GM18909 (cell line): ENCODE results near the gene ZNF554.
"Not testable (repeated sequence)": the region's sequence is repeated elsewhere in the genome, so short reads cannot be mapped to it uniquely, and the experiment has no call there.

Experiments
- ATAC-seq: cut with Tn5 transposase; IDR thresholded peaks from one replicate; pipeline ENCODE4 v1.9.1; 2021; ENCODE audit warnings: mild to moderate bottlenecking; ENCODE audit not compliant: unreplicated experiment, poor library complexity

The ZNF554 gene

DNA sequence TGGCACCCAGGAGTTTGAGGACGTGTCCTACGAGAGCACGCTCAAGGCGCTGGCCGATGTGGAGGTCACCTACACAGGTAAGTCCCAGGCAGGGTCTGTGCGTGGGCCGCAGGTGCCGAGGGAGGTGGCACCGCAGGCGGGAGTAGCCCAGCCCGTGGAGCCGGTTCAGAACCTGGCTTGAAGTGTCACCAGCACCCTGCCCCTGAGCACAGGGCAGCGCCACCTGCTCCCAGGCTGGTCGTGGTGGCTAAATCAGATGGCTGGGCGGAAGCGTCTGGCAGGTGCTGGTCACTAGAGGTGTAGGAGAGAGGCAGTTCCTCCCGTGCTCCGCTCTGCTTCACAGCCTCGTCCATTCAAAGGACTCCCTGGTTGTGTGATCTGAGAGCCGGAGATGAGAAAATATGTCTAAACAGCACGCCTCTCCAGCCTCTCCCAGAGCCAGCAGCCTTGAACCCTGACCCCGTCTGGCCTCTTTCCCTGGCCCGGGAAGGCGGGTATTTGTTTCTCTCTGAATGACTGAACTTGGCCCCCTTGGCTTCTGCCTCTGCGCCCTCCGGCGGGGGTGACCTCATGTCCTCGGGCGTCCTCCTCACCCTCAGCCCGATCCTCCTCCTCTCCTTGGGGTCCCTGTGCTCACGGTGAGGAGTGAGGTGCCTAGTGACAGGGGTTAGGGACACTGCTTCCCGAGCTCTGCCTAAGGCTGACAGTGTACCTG lies 29.0 kb upstream of the ZNF554 start:
- ATAC-seq, result no peak

DNA sequence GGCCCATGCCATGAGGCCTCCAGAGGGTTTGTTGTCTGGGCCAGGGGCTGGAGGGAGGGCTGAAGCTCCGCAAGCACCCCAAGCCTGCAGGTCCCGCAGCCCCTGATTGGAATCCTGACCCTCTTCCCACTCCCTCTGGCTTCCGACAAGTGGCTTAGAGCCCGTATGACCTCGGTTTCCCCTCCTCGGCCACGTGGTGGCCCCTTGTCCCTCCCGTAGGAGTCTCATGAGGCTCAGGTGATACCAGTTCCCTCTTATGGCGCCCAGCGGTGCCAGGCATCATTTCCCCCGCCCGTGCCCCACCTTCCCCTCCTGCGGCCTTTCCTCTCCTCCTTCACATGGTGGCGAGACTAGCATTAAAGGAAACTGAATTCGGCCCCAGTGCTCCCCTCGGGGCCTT lies 28.2 kb upstream of the ZNF554 start:
- ATAC-seq, result no peak

DNA sequence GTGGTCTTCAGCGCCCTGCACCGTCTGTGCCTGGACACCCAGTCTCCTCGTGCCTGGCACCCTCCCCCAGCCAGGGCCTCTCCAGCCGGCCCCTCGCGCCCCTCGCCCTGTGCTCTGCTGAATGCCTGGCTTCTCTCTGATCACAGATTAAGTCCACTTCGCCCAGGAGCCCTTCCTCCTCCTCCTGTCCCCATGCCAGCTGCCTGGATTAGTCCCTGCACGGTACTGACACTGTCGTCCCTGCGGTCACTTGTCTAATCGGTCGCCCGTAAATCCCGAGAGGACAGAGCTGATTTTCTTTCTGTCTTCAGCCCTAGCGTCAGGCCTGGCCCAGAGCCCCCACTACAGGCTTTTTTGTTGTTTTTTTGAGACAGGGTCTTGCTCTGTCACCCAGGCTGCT lies 27.8 kb upstream of the ZNF554 start:
- no peak for ATAC-seq

DNA sequence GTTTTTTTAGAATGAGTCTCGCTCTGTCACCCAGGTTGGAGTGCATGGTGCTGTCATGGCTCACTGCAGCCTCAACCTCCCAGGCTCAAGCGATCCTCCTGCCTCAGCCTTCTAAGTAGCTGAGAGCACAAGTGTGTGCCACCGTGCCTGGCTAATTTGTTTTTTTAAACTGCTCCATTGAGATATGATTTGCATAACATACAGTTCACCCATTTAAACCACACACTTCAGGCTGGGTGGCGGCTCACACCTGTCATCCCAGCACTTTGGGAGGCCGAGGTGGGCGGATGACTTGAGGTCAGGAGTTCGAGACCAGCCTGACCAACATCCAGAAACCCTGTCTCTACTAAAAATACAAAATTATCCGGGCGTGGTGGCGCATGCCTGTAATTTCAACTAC lies 27.0 kb upstream of the ZNF554 start:
- ATAC-seq, result not testable (repeated sequence)

DNA sequence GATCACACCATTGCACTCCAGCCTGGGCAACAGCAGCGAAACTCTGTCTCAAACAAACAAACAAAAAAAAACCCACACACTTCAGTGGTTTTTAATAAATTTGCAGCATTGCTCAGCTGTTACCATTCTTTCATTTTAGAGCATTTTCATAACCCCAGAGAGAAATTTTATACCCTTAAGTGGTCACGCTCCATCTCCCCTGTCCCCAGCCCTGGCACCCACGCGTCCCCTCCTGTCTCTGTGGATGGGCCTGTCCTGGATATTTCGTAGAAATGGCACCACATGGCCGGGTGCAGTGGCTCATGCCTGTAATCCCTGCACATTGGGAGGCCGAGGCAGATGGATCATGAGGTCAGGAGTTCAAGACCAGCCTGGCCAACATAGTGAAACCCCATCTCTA lies 26.5 kb upstream of the ZNF554 start:
- no peak for ATAC-seq

DNA sequence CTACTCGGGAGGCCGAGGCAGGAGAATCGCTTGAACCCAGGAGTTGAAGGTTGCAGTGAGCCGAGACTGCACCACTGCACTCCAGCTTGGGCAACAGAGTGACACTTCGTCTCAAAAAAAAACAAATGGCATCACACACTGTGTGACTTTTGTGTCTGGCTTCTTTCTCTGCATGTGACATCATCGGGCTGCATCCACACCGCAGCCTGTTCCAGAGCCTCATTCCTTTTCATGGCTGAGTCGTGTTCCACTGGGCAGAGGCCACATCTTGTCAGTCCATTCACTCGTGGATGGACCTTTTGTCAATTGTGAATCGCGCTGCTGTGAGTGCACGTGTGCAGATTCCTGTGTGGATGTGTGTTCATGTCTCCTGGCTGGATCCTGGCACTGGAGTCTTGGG lies 26.1 kb upstream of the ZNF554 start:
- no peak for ATAC-seq

DNA sequence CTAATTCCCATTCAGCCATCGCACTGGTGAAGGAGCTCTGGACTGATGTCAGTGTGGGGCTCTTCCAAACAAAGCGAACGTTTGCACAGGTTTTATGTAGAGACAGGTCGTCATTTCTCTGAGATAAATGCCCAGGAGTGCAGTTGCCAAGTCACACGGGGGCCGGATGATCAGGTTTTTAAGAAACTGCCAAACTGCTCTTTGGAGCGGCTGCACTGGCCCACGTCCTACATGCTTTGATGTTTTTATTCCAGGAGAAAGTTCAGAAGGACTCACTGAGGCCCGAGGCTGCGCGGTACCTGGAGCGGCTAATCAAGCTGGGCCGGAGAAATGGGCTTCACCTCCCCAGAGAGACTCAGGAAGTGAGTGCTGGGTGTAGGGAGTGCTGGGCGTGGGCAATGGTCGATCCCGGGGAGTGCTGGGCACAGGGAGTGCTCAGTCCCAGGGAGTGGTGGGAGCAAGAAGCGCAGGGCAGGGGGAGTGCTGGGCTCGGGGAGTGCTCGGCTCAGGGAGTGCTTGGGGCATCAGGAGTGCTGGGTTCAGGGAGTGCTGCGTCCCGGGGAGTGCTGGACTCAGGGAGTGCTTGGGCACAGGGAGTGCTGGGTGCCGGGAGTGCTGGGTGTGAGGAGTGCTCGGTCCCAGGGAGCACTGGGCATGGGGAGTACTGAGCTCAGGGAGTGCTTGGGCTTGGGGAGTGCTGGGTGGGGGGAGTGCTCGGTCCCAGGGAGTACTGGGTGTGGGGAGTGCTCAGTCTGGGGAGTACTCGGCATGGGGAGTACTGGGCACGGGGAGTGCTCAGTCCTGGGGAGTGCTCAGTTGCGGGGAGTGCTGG lies 23.6 kb upstream of the ZNF554 start:
- no peak for ATAC-seq

DNA sequence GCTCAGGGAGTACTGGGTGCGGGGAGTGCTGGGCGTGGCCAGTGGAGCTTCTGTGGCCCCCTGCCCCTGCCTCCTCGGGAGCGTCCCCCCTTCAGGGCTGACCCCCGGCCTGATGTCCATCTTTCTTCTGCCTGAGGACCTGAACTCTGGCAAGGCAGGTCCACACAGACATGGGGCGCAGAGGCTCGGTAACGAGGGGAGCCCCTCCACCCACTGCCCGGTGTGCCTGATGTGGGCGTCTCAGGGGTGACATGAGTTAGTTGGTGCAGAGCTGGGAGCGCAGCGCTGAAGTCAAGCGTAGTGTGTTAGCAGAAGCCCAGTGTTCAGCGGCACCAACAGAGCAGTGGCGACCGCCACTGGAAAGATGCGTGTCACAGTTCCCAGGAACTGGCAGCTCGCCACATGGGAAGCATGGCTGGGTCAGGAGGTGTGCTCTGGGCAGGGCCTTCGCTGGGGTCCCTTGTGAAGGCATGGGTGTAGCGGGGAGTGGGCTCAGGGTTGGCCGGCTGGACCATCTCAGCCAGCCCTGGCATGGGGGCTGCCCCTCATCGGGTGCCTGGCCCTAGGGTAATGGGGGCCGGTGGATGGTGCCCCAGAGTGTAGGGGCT lies 22.9 kb upstream of the ZNF554 start:
- ATAC-seq, result no peak

DNA sequence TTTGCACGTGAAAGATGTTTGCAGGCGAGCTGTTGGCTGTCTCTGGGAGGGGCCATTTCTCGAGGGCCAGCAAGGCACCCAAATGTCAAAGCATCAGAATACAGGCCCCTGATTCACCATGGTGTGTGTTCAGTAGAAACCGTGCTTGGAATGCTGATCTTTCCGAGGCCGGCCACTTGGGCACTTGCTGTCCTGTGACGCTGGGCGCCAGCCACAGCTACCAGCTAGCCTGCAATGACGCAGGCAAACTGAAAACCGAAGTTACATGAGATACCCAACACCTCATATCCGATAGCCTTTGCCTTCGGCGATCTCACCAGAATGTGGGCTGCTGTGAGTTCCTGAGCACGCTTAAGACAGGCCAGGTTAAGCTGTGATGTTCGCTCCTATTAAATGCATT lies 22.4 kb upstream of the ZNF554 start:
- ATAC-seq, result no peak

DNA sequence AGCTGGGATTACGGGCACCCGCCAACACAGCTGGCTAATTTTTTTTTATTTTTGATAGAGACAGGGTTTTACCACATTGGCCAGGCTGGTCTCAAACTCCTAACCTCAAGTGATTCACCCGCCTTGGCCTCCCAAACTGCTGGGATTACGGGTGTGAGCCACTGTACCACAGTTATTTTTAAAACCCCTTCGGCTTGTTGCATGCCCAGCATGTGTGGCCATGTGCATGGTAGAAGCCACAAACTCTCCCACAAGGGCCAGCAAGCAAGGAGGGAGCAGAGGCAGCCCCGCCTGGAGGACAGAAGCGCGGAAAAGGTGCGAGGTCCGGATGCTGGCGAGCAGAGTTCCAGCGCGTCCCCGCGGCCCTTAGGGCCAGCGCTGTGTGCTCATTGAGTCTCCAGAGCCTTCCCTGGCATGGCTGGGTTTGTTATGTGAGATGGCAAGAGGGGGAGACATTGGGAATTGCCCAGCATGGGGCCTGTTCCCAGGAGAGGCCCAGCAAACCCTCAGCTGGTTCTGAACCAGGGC lies 21.4 kb upstream of the ZNF554 start:
- ATAC-seq, result no peak

DNA sequence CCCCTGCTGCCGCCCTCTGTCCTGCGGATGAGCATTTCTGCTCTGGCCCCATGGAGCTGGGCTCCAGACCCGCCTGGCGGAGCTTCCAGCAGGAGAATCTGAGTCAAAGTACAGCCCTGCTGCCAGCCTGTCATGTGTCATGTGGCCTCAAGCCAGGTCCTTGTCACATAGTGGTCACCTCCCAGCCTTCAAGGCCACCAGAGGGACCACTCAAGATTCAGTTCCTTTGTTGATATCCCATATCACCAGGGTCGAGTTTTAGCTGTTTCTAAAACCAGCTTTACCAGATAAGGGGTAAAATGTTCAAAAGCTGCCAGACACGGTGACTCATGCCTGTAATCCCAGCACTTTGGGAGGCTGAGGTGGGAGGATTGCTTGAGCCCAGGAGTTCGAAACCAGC lies 20.9 kb upstream of the ZNF554 start:
- no peak for ATAC-seq

DNA sequence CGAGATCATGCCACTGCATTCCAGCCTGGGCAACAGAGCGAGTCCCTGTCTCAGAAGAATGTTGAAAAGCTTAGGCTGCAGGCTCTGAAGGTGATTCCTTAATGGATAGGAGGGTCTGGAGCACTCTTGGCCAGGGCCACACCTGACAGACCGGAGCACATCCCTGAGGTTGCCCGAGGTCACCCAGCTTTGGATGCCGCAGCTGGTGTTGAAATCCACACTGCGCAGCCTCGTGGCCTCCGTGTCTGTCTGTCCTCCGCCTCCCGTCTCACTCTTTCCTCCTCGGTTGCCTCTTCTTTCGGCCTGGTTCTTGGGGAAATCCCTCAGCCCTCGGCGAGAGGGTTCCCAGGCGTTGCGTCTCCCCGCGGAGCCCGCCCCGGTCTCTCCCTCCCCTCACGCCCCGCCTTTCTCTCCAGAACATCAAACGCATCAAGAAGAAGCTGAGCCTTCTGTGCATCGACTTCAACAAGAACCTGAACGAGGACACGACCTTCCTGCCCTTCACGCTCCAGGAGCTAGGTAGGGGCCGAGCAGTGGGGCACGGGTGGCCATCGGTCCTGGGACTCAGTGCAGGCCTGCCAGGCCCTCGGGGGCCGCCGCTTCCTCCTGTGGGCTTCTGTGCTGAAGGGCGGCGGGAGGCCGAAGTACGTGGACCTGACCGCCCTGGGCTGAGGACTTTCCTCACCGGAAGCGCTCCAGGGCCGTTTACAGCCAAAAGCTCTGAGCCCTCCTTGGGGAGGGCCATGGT lies 20.2 kb upstream of the ZNF554 start:
- no peak for ATAC-seq

DNA sequence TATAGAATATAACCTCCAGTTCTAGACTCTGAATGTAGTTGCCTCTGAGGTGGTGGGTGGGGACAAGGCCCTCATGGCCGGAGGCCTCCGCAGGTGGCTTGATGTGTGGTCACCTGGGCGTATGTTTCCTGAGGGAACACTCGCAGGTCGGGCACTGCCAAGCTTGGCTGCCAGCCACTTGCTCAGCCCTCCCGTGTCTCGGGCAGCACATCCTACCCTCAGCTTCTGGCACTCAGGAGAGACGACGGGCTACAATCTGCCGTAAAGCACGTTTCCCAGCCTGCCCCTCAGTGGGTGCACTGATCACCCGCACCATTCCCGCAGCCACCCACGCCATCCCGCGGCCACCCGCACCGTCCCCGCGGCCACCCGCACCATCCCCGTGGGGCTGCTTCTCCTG lies 19.2 kb upstream of the ZNF554 start:
- ATAC-seq, result no peak

DNA sequence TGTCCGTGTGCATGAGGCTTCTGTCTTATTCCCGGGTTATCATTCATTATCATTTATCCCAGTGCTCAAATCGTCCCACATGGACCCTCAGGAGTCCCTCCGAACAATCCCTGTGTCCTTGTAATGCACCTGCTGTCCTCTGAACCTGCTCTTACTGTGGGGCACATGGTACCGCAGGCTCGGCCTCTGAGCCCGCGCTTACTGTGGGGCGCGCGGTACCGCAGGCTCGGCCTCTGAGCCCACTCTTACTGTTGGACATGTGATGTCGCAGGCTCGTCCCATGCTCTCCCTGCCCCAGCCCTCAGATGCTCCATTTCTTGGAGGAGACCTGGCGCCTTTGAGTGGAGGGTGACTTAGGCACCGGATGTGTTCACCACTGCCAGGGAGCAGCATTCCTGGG lies 16.8 kb upstream of the ZNF554 start:
- ATAC-seq, result no peak

DNA sequence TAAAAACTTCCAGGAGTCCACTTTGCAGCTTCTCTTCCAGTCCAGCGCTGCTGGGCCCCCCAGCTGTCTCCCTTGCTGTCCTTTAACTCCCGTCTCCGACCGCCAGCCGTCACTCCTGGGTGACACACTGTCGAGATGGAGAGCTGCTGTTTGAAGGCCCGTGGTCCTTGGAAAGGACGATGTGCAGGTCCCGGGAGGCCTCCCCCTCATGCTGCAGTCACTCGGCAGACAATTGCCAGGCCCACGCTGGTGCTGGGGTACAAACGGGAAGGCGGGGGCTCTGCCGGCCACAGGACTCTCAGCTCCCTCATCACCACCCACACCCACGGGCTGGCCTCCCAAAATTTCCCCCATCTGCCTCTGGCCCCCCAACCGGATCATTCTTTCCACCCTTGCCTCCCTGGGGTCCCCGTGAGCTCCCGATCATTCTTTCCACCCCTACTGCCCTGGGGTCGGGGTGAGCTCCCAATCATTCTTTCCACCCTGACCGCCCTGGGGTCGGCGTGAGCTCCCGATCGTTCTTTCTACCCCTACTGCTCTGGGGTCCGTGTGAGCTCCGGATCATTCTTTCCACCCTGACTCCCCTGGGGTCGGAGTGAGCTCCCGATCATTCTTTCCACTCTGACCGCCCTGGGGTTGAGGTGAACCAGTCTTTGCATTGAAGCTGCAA lies 16.0 kb upstream of the ZNF554 start:
- no peak for ATAC-seq

DNA sequence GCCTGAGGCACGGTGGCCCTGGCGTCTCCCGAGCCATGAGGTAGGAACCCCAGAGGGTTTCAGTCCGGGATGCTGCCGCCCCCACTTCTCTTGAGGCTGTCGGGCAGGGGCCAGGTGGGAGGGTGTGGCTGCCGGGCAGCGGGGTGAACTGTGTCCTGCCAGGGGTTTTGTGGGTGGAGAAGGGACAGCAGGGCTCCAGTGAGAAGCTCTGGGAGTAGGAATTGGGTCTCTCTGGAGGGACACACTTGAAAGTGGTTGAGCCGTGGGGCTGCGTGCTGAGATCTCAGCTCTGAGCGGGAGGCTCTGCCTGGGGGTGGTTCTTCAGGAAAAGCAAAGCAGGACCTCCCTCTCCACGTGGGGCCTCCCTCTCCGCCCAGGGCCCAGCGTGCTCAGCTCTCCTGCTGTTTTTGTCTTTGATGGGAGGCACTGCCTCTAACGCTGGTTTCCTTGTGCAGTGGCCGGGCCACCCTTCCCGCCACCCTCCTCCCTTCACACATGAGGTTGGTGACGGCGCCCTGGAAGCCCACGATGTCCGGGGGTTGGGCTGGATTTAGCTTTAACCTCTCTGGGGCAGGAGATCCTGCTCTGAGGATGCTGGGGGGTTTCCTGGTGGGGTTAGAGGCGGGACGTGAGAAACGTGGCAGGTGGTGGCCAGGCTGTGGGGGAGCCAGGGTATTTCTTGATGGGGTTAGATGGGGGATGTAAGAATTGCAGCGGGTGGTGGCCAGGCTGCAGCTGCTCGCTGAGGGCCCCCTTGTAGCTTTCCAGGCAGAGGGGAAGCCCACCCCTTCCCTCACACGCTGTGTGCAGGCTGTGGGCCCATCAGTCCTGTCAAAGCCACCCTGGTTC lies 15.3 kb upstream of the ZNF554 start:
- no peak for ATAC-seq

DNA sequence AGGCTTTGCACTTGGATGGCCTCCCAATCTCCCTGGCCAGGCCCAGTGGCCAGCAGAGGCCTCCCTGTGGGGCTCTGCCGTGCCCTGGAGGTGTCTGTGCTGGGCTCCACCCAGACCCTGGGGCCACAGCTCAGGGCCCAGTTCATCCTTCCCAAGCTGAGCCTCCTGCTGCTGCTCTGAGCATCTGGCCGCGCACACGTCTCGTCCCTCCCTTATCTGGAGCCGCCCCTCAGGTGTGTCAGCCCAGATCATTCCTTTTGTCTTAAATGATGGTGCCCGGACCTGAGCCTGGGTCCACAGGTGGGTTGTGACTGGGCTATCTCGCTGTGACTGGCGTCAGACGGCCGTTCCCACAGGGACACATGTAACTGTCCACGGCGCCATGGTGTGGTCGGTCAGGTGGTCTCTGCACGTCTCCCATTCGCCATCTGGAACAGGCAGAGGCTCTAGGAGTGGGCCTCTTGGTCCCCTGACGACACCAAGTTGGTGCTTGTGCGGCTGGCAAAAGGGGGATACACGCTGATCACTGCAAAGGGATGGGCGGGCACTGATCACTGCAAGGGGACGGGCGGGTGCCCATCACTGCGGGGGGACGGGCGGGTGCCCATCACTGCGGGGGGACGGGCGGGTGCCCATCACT lies 14.3 kb upstream of the ZNF554 start:
- no peak for ATAC-seq

DNA sequence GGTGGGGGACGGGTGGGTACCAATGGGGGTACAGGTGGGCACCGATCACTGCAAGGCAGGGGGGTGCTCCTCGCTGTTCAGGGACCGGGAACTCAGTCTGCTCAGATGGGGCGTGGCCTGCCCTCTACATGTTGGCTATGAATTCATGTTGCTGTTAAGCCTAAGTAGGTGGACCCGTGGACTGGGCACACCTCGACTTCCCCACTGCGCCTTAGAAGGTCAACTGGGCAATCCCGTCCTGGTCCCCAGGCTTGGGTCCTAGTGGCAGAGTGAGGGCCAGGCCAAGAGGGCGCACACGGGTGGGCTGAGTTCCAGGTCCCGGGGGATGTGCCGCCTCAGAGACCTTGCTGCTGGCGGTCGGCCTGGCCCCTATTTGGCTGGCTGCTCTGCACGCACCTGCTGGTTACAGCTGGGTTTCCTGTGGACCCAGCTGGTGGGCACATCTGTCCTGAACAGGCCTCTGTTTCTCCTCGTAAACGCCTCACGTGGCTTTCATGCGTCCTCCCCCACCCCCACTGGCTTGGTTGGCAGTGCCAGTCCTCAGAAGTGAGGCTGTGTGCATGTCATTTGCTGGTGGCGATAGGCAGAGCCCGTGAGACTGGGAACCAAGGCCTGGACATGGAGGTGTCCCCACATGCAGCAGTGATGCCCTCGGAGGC lies 13.5 kb upstream of the ZNF554 start:
- no peak for ATAC-seq
